GOT3 (cell line): ENCODE measurements around the gene ASB7.

Source experiments
- DNase-seq: peaks from one replicate; lab custom pipeline; 2025; ENCODE audit warnings: mixed read lengths; lab: John Stamatoyannopoulos, UW

Gene ASB7

GRCh38 chr15:100686021-100686724, 83.8 kb downstream of the ASB7 start:
- no peak for DNase-seq

- DNase-seq: no peak
Measured at GRCh38 chr15:100686725-100687473, 84.5 kb downstream of the ASB7 start.

GRCh38 chr15:100687582-100688141, 85.3 kb downstream of the ASB7 start:
- no peak for DNase-seq

GRCh38 chr15:100688549-100689120, 86.2 kb downstream of the ASB7 start:
- DNase-seq: no peak

- DNase-seq: no peak
Measured at GRCh38 chr15:100689131-100689899, 86.9 kb downstream of the ASB7 start.

GRCh38 chr15:100690032-100690794, 87.8 kb downstream of the ASB7 start:
- no peak for DNase-seq

- DNase-seq: no peak
Measured at GRCh38 chr15:100690795-100691158, 88.4 kb downstream of the ASB7 start.

- no peak for DNase-seq
Measured at GRCh38 chr15:100691321-100691720, 88.9 kb downstream of the ASB7 start.

- DNase-seq: no peak
Measured at GRCh38 chr15:100692246-100692645, 89.9 kb downstream of the ASB7 start.

GRCh38 chr15:100692671-100693070, 90.3 kb downstream of the ASB7 start:
- DNase-seq: no peak

GRCh38 chr15:100693451-100693850, 91.1 kb downstream of the ASB7 start:
- DNase-seq: no peak

- DNase-seq: no peak
Measured at GRCh38 chr15:100694381-100695021, 92.1 kb downstream of the ASB7 start.

GRCh38 chr15:100695048-100695447, 92.7 kb downstream of the ASB7 start:
- no peak for DNase-seq

GRCh38 chr15:100696452-100696851, 94.1 kb downstream of the ASB7 start:
- DNase-seq: no peak
